ENCODE measurements around the gene SUSD1. TPM values are rescaled to one million over a fixed set of nuclear protein-coding genes. Genes with fewer than 3 reads are reported as not detected.

SUSD1 gene
- total RNA-seq, 1 experiment from 2014 or later, result 7.9 TPM

- ChIA-PET RAD21 (ENCODE audit: low non-redundant PET in 1 of 2, low total read pairs in 2 of 2, uncharacterized antibody in 2 of 2, unreplicated experiment in 2 of 2) (no interaction called here), POLR2A (no interaction called here), CTCF (no interaction called here)
- Histone ChIP-seq H3K27me3 (ENCODE audit: insufficient read depth, low read length) (no peaks in the 10 kb centered on the region), H3K9me3 (ENCODE audit: control insufficient read depth in 1 of 2, insufficient read depth in 1 of 2, low read depth in 1 of 2, low read length in 2 of 2) (no peaks in the 10 kb centered on the region), H3K4me3 (replicated peaks in 1 of 2; ENCODE audit: low read depth in 1 of 2, low read length in 2 of 2) (no peak overlapping the region), H3K4me1 (ENCODE audit: control insufficient read depth in 1 of 2, insufficient read depth in 2 of 2, low read length in 2 of 2) (peaks cover 6 to 28% of the 10 kb centered on the region in 2 experiments; a peak in 3 of 4 replicates), H3K9me2 (ENCODE audit: insufficient read depth) (no peaks in the 10 kb centered on the region), H3K4me2 (ENCODE audit: low read length) (no peak overlapping the region), H3K27ac (ENCODE audit: low read depth, low read length) (no peak overlapping the region), H2AFZ (ENCODE audit: low read depth, low read length, poor library complexity, severe bottlenecking) (no peak overlapping the region), H3K9ac (ENCODE audit: low read length) (no peak overlapping the region), H4K20me1 (ENCODE audit: insufficient read depth) (no peaks in the 10 kb centered on the region), H3K36me3 (ENCODE audit: control insufficient read depth in 1 of 2, insufficient read depth in 2 of 2, low read length in 2 of 2) (no peaks in the 10 kb centered on the region), H3K79me2 (ENCODE audit: insufficient read depth, low read length) (no peaks in the 10 kb centered on the region)
- intact Hi-C loops (cut with micrococcal nuclease), result loop anchor here (10.0 kb wide), 1 partner anchor 442 kb away; the partner anchor contains the start of gene DNAJC25
- ATAC-seq (no peak), DNase-seq (ENCODE audit: low read depth, low spot score) (no peak)
- BruUV-seq (replicated peaks), result no TSS peak
- TF ChIP-seq ZFX (IDR thresholded peaks at IDR 0.05) (no peak), CBX3 (IDR thresholded peaks at IDR 0.05; ENCODE audit: low read depth) (no peak), EZH2 (IDR thresholded peaks at IDR 0.05) (no peak), JUND (IDR thresholded peaks at IDR 0.05) (no peak), POLR2AphosphoS5 (IDR thresholded peaks at IDR 0.05; ENCODE audit: low read depth, low read length) (no peak), ZBTB33 (IDR thresholded peaks at IDR 0.05; ENCODE audit: extremely low read depth, insufficient replicate concordance, low read length) (no peak), REST (IDR thresholded peaks at IDR 0.05; ENCODE audit: low read depth) (no peak), EZH2phosphoT487 (IDR thresholded peaks at IDR 0.05; ENCODE audit: borderline replicate concordance) (no peak), ZNF274 (IDR thresholded peaks at IDR 0.05; ENCODE audit: low read depth, low read length) (no peak), CTCF (IDR thresholded peaks at IDR 0.05 in 2 of 3, conservative IDR thresholded peaks at IDR 0.05 in 1 of 3; ENCODE audit: borderline replicate concordance in 1 of 3, insufficient read depth in 1 of 3, low read depth in 2 of 3, low read length in 2 of 3) (no peak), YY1 (IDR thresholded peaks at IDR 0.05; ENCODE audit: extremely low read depth, insufficient replicate concordance, low read depth, low read length) (no peak), POLR2A (IDR thresholded peaks at IDR 0.05; ENCODE audit: borderline replicate concordance, extremely low read depth, insufficient read depth, insufficient read length) (no peak), EGR1 (IDR thresholded peaks at IDR 0.05; ENCODE audit: low read depth) (no peak)
Observed at GRCh38 chr9:112076814-112077213, 98.3 kb downstream of the SUSD1 start.

All from HCT116 (cell line).